Duodenal mucosa (tissue), 2 donors: ENCODE data around the gene MICOS13.

Source experiments
- H3K27ac ChIP-seq: one replicate; pipeline ENCODE4 v1.7.0; 2013; ENCODE audit warnings: low read depth, low read length
- H3K27me3 ChIP-seq, 2 donors: one replicate each; pipeline ENCODE4 v1.7.0; 2013; ENCODE audit warnings: low read length in 2 of 2, control low read depth in 1 of 2; ENCODE audit not compliant: insufficient read depth in 2 of 2, control insufficient read depth in 1 of 2
- H3K36me3 ChIP-seq, 2 donors: one replicate each; pipeline ENCODE4 v1.7.0; 2013; ENCODE audit warnings: low read length in 2 of 2, control low read depth in 1 of 2; ENCODE audit not compliant: insufficient read depth in 2 of 2, control insufficient read depth in 1 of 2
- H3K4me1 ChIP-seq, 2 donors: one replicate each; pipeline ENCODE4 v1.7.0; 2013; ENCODE audit warnings: low read length in 2 of 2, control low read depth in 1 of 2; ENCODE audit not compliant: insufficient read depth in 2 of 2, control insufficient read depth in 1 of 2
- H3K4me3 ChIP-seq, 2 donors: one replicate each; pipeline ENCODE4 v1.7.0; 2013; ENCODE audit warnings: low read length in 2 of 2, low read depth in 1 of 2
- H3K9ac ChIP-seq, 2 donors: one replicate each; pipeline ENCODE4 v1.7.0; 2013; ENCODE audit warnings: low read length in 2 of 2, low read depth in 1 of 2
- H3K9me3 ChIP-seq, 2 donors: one replicate each; pipeline ENCODE4 v1.7.0; 2013; ENCODE audit warnings: low read length in 2 of 2, control low read depth in 1 of 2; ENCODE audit not compliant: control insufficient read depth in 1 of 2

Gene MICOS13

DNA sequence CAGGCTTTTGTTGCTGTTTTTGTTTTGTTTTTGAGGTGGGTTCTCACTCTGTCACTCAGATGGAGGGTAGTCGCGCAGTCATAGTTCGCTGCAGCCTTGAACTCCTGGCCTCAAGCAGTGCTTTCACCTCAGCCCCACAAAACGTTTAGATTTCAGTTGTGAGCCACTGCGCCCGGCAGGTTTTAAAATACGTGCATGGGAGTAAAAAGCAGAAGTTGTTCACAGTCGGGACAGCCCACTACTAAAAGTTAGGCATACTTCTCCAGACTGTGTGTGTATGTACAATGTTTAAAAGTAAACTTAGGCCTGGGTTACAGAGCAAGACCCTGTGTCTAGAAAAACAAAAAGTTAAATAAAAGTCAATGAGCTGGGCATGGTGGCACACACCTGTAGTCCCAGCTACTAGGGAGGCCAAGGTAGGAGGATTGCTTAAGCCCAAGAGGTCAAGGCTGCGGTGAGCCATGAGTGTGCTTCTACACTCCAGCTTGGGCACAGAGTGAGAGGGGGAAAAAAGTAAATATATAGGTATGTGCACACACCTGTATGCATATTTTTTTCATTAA is 51.3 kb downstream of the MICOS13 start:
- H3K9me3 ChIP-seq: no peaks in the 10 kb centered on the region
- peaks cover 11 to 64% of the 10 kb centered on the region in 2 donors for H3K36me3 ChIP-seq
- H3K4me3 ChIP-seq: no peak overlapping the region
- H3K27ac ChIP-seq: no peak overlapping the region
- no peaks in the 10 kb centered on the region for H3K27me3 ChIP-seq
- H3K4me1 ChIP-seq: peaks cover 53 to 57% of the 10 kb centered on the region in 2 donors
- H3K9ac ChIP-seq: no peak overlapping the region

DNA sequence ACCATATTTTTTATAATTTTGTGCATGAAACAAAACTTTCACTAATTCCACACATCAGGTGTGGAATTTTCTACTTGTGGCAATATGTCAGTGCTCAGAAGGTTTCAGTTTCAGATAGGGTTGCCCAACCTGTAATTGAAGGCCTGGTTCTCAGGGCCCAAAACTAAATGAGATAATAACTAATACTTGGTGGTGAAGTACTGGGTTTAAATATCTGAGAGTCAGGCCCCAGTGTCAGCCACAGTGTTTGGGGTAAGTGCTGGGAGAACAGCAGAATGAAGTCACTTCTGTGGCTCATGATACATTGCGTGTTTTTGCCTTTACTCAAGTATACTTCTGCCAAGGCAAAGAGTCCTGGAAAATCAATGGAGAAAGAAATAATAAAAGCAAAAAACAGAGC is 51.9 kb downstream of the MICOS13 start:
- H3K4me3 ChIP-seq: no peak overlapping the region
- peaks cover 53 to 57% of the 10 kb centered on the region in 2 donors for H3K4me1 ChIP-seq
- peaks cover 11 to 64% of the 10 kb centered on the region in 2 donors for H3K36me3 ChIP-seq
- H3K27ac ChIP-seq: no peak overlapping the region
- H3K27me3 ChIP-seq: no peaks in the 10 kb centered on the region
- H3K9ac ChIP-seq: no peak overlapping the region
- H3K9me3 ChIP-seq: no peaks in the 10 kb centered on the region
